K562 (cell line): ENCODE results near the gene ODF2. TPM values are rescaled to one million over a fixed set of nuclear protein-coding genes. Genes with fewer than 3 reads are reported as not detected.

Source experiments
- CLOCK ChIP-seq: fragments of 250-450 bp; sonication (Bioruptor Pico); IDR thresholded peaks from 2 replicates; pipeline ENCODE4 v1.4.0; 2020; ENCODE audit warnings: mild to moderate bottlenecking, moderate library complexity, borderline replicate concordance
- GMEB1 ChIP-seq: fragments of 250-450 bp; sonication (Bioruptor Pico); IDR thresholded peaks from 2 replicates; pipeline ENCODE4 v1.4.0; 2020; ENCODE audit warnings: mild to moderate bottlenecking
- POLR2A ChIP-seq: fragments of 450-650 bp; conservative IDR thresholded peaks from 2 replicates; pipeline ENCODE4 v1.6.1; 2016
- POLR2AphosphoS5 ChIP-seq: IDR thresholded peaks from 2 replicates; pipeline ENCODE4 v1.6.1; 2011; ENCODE audit warnings: mild to moderate bottlenecking, low read depth, low read length, moderate library complexity; ENCODE audit not compliant: control insufficient read depth, insufficient read depth
- POLR2B ChIP-seq: fragments of 450-650 bp; IDR thresholded peaks from 2 replicates; pipeline ENCODE4 v1.6.1; 2018; ENCODE audit warnings: low read depth; ENCODE audit not compliant: partially characterized antibody
- SP1 ChIP-seq: sonication (generic); formaldehyde crosslinking; IDR thresholded peaks from 2 replicates; pipeline ENCODE4 v1.8.1; 2022; ENCODE audit warnings: mild to moderate bottlenecking, missing genetic modification reagents
- ZBTB33 ChIP-seq: sonication (generic); formaldehyde crosslinking; IDR thresholded peaks from 2 replicates; pipeline ENCODE4 v1.8.1; 2023; ENCODE audit warnings: mild to moderate bottlenecking, missing genetic modification reagents
- ZNF696 ChIP-seq: fragments of 250-450 bp; sonication (Bioruptor Pico); conservative IDR thresholded peaks from 2 replicates; pipeline ENCODE4 v1.4.0; 2020; ENCODE audit warnings: mild to moderate bottlenecking, moderate library complexity
- polyA plus RNA-seq, 8 experiments: library from polyadenylated mRNA; depleted of rRNA in 4 of 8; stranded (reverse) in 5 of 8; unstranded in 3 of 8; fragments of >200 nt; fragmentation: Nextera tagmentation in 2 of 8; fragmentation: Illumina TruSeq in 1 of 8; extraction: Ambion mirVana in 2 of 8; extraction: Trizol in 1 of 8; gene quantifications; 2 replicates each; pipeline versions ENCODE4 v1.2.1 to v1.2.3, GENCODE V29; 2011 to 2014; ENCODE audit warnings: inconsistent platforms in 1 of 8, missing spikeins in 1 of 8
- total RNA-seq, 7 experiments: library from RNA; depleted of rRNA in 6 of 7; stranded (reverse); fragments of >200 nt in 6 of 7; fragmentation: Illumina TruSeq in 2 of 7; extraction: Trizol in 2 of 7; gene quantifications; 2 replicates each; pipeline versions ENCODE4 v1.2.1 to v1.2.3, GENCODE V29; 2011 to 2021; ENCODE audit warnings: low replicate concordance in 1 of 7
- TF ChIP-seq, protein P1 (sequence below): fragments of 450-650 bp; IDR thresholded peaks from 2 replicates; pipeline ENCODE4 v1.6.1; 2016; ENCODE audit warnings: low read depth

Gene ODF2
- total and polyA plus RNA-seq, 9 of the 15 experiments (the other 6 are each of a cell fraction or from before 2014, with no cell fraction given): 16.5 to 83.2 (median 69.7) TPM

DNA sequence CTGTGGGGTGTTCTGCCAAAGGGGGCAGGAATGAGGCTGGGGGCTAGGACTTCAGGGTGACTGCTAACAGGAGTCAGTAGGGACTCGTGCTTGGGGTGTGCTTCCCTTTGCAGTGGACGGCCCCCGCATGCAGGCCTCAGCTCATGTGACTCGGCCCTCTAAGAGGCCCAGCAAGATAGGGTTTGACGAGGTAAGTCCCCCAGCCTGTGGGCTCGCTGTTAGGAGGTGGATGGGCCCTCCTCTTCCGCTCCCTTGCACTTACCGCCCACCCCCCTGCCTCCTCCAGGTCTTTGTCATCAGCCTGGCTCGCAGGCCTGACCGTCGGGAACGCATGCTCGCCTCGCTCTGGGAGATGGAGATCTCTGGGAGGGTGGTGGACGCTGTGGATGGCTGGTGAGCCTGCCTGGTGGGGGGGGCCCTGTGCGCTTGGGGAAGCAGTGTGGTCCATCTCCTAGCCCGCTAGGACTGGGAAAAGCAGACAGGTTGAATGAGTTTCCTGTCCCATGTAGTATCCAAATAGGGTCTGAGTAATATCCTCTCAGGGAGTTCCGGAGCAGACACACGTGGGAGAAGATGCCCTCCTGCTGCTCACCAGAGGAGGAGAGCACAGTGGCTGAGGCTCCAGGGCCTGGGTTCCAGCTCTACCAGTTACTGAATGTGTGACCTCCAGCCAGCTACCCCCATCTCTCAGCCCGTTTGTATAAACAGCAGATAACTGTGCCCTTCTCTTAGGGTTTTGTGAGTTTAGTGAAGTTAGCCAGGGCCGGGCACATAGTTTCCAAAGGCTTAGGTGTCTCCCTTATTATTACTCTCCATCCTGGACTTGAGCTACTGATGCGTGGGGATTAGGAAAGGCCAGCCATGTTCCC, 26.9 kb upstream of the ODF2 start (continued):
- TF ChIP-seq ZBTB33: peak; percentile 81
- TF ChIP-seq ZNF696 (CRISPR knock-in tag): no peak
- peak; percentile 73 for TF ChIP-seq POLR2B
- TF ChIP-seq POLR2AphosphoS5: peak; percentile 58; the same call in 1 of the 2 replicates
- TF ChIP-seq CLOCK (CRISPR knock-in tag): no peak
- no peak for TF ChIP-seq GMEB1 (CRISPR knock-in tag)
- TF ChIP-seq, protein P1, sequence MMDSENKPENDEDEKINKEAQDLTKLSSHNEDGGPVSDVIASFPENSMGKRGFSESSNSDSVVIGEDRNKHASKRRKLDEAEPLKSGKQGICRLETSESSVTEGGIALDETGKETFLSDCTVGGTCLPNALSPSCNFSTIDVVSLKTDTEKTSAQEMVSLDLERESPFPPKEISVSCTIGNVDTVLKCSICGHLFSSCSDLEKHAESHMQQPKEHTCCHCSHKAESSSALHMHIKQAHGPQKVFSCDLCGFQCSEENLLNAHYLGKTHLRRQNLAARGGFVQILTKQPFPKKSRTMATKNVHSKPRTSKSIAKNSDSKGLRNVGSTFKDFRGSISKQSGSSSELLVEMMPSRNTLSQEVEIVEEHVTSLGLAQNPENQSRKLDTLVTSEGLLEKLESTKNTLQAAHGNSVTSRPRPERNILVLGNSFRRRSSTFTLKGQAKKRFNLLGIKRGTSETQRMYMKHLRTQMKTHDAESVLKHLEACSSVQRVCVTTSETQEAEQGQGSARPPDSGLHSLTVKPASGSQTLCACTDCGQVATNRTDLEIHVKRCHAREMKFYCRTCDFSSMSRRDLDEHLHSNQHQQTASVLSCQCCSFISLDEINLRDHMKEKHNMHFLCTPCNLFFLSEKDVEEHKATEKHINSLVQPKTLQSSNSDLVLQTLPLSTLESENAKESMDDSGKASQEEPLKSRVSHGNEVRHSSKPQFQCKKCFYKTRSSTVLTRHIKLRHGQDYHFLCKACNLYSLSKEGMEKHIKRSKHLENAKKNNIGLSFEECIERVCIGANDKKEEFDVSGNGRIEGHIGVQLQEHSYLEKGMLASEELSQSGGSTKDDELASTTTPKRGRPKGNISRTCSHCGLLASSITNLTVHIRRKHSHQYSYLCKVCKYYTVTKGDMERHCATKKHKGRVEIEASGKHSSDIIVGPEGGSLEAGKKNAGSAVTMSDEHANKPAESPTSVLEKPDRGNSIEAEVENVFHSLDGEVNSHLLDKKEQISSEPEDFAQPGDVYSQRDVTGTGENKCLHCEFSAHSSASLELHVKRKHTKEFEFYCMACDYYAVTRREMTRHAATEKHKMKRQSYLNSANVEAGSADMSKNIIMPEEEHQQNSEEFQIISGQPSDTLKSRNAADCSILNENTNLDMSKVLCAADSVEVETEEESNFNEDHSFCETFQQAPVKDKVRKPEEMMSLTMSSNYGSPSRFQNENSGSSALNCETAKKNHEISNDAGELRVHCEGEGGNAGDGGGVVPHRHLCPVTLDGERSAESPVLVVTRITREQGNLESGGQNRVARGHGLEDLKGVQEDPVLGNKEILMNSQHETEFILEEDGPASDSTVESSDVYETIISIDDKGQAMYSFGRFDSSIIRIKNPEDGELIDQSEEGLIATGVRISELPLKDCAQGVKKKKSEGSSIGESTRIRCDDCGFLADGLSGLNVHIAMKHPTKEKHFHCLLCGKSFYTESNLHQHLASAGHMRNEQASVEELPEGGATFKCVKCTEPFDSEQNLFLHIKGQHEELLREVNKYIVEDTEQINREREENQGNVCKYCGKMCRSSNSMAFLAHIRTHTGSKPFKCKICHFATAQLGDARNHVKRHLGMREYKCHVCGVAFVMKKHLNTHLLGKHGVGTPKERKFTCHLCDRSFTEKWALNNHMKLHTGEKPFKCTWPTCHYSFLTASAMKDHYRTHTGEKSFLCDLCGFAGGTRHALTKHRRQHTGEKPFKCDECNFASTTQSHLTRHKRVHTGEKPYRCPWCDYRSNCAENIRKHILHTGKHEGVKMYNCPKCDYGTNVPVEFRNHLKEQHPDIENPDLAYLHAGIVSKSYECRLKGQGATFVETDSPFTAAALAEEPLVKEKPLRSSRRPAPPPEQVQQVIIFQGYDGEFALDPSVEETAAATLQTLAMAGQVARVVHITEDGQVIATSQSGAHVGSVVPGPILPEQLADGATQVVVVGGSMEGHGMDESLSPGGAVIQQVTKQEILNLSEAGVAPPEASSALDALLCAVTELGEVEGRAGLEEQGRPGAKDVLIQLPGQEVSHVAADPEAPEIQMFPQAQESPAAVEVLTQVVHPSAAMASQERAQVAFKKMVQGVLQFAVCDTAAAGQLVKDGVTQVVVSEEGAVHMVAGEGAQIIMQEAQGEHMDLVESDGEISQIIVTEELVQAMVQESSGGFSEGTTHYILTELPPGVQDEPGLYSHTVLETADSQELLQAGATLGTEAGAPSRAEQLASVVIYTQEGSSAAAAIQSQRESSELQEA: no peak
- TF ChIP-seq POLR2A: peak; percentile 91
- TF ChIP-seq SP1: peak; percentile 42; the same call in 1 of the 2 replicates
